ENCODE results near the gene PIGU. TPM values are rescaled to one million over a fixed set of nuclear protein-coding genes. Genes with fewer than 3 reads are reported as not detected.

Gene PIGU
- total RNA-seq, 5 donors from 2014 or later (not counting 1 experiment from before 2014, with no cell fraction given) = 8.6 to 17.1 (median 13.6) TPM

DNA sequence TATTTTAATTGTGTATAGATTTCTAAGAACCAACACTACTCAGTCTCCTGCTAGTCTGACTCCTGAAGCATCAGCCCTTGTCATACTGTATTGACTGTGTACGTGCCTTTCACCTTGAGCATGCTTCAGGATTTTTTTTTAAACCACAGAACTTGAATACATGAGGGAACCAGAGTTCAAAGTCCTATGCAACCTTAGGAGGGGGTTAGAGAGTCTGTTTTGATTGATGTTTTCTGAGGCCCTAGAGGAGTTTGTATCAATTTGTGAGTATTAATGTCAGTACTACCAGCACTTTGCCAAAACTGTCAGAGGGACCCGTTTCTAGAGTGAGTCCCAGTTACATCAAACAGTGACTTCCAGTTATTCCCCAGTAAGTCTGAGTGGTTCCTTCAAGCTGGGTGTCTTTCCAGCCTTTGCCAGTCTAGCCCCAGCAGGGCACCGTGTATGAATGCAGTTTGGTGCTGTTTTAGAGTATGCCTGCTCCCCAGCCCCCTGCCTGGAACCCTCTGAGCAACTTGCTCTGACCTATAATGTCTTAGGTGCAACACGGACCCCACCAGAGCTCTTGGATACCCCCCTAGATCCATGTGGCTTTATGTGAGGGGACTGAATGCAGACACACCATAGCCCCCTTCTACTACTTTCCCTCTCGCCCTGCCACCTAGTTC, 35.8 kb upstream of the PIGU start:
- ATAC-seq (replicated peaks in 1 of 4) (no peak), DNase-seq (no peak)
- Mint-ChIP-seq H3K4me1 (peaks cover 15 to 20% (median 16%) of the 10 kb centered on the region in 3 donors), H3K27me3 (no peaks in the 10 kb centered on the region), H3K4me3 (no peak overlapping the region), H3K36me3 (peaks cover 15% of the 10 kb centered on the region), H3K9me3 (no peaks in the 10 kb centered on the region), H3K27ac (no peak overlapping the region)
- H3K36me3 ChIP-seq (ENCODE audit: control insufficient read depth in 2 of 2, extremely low read depth in 1 of 2, insufficient read depth in 1 of 2, low read length in 1 of 2) = peaks cover 7 to 19% of the 10 kb centered on the region in 2 donors
- POLR2A ChIA-PET = no interaction called here
- H3K4me1 ChIP-seq (ENCODE audit: control insufficient read depth in 1 of 2, extremely low read depth in 1 of 2, insufficient read depth in 2 of 2, low read length in 2 of 2) = peaks cover 3 to 20% of the 10 kb centered on the region in 2 experiments
- peaks cover 0 to 3% of the 10 kb centered on the region in 2 experiments for H3K27me3 ChIP-seq (replicated peaks in 1 of 2; ENCODE audit: control insufficient read depth in 2 of 2, extremely low read depth in 1 of 2, insufficient read depth in 2 of 2, low read length in 1 of 2)
- H3K27ac ChIP-seq (ENCODE audit: low read length) = no peak overlapping the region
- no peak overlapping the region for H3K4me3 ChIP-seq (ENCODE audit: control insufficient read depth in 1 of 2, extremely low read depth in 1 of 2, low read length in 1 of 2)
- H3K9me3 ChIP-seq = no peaks in the 10 kb centered on the region
- CTCF ChIA-PET = interaction anchor here in 1 of 2 donors (0.6 kb wide), 2 partner anchors 83 to 334 kb away, joined by 3 to 4 read pairs; no protein-coding TSS in a partner anchor
- WGBS (ENCODE audit: insufficient coverage) = 80% methylated on average over 2 of the region's 5 CpGs

DNA sequence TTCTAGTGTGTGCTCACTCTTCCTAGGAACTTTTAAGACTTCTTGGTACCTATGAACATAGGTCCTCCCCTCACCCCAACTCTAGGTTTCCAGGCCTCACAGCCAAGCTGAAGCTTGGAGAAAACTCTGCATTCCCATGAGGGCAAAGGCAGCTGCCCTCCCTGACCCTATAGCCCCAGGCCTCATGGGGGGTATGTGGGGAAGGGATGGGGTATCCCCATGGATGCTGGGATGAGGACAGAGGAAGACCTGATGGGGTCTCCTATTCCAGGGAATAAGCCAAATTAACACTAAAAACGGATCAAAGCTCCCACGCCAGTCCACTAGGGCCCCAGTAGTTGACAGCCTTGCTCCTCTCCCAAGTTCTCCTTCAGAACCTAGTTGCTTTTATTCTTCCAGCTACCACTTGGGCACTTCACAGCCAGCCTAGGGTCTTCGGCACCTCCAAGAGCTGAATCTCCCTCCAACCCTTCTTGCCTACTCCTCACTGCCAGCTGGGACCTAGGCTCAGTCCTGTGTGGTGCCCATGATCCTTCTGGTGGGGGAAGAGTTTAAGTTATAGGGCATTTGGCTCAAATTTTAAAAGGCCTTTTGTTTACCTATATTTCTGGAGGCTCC, 35.0 kb upstream of the PIGU start:
- Mint-ChIP-seq H3K4me3 (no peak overlapping the region), H3K4me1 (peaks cover 15 to 20% (median 16%) of the 10 kb centered on the region in 3 donors), H3K36me3 (peaks cover 11% of the 10 kb centered on the region), H3K27me3 (no peaks in the 10 kb centered on the region), H3K27ac (no peak overlapping the region), H3K9me3 (no peaks in the 10 kb centered on the region)
- H3K4me3 ChIP-seq (ENCODE audit: control insufficient read depth in 1 of 2, extremely low read depth in 1 of 2, low read length in 1 of 2) = no peak overlapping the region
- peaks cover 3 to 20% of the 10 kb centered on the region in 2 experiments for H3K4me1 ChIP-seq (ENCODE audit: control insufficient read depth in 1 of 2, extremely low read depth in 1 of 2, insufficient read depth in 2 of 2, low read length in 2 of 2)
- H3K27ac ChIP-seq (ENCODE audit: low read length) = no peak overlapping the region
- 100% methylated on average over 2 of the region's 3 CpGs for WGBS (ENCODE audit: insufficient coverage)
- ATAC-seq (replicated peaks in 1 of 4) (no peak), DNase-seq (no peak)
- H3K27me3 ChIP-seq (replicated peaks in 1 of 2; ENCODE audit: control insufficient read depth in 2 of 2, extremely low read depth in 1 of 2, insufficient read depth in 2 of 2, low read length in 1 of 2) = peaks cover 0 to 3% of the 10 kb centered on the region in 2 experiments
- ChIA-PET POLR2A (no interaction called here), CTCF (interaction anchor here (0.6 kb wide), 3 partner anchors 84 to 335 kb away, joined by 3 to 4 read pairs (median 3); no protein-coding TSS in a partner anchor)
- H3K9me3 ChIP-seq = no peaks in the 10 kb centered on the region
- H3K36me3 ChIP-seq (ENCODE audit: control insufficient read depth in 2 of 2, extremely low read depth in 1 of 2, insufficient read depth in 1 of 2, low read length in 1 of 2) = peaks cover 7 to 19% of the 10 kb centered on the region in 2 donors

- H3K27ac ChIP-seq (ENCODE audit: low read length) = no peak overlapping the region
- DNase-seq (no peak), ATAC-seq (replicated peaks in 1 of 4) (no peak)
- ChIA-PET CTCF (interaction anchor here (0.7 to 1.1 kb wide), 2 partner anchors 57 to 59 kb away, joined by 3 read pairs; no protein-coding TSS in a partner anchor), POLR2A (interaction anchor here in 1 of 2 donors (0.6 kb wide), 1 partner anchor 306 kb away, joined by 3 read pairs; no protein-coding TSS in a partner anchor)
- Mint-ChIP-seq H3K9me3 (no peaks in the 10 kb centered on the region), H3K4me3 (peak overlapping the region; percentile 75 to 85 (median 79)), H3K27ac (no peak overlapping the region), H3K27me3 (no peaks in the 10 kb centered on the region), H3K36me3 (peaks cover 11% of the 10 kb centered on the region), H3K4me1 (peaks cover 15 to 23% (median 16%) of the 10 kb centered on the region in 3 donors)
- peaks cover 7 to 15% of the 10 kb centered on the region in 2 donors for H3K36me3 ChIP-seq (ENCODE audit: control insufficient read depth in 2 of 2, extremely low read depth in 1 of 2, insufficient read depth in 1 of 2, low read length in 1 of 2)
- H3K27me3 ChIP-seq (replicated peaks in 1 of 2; ENCODE audit: control insufficient read depth in 2 of 2, extremely low read depth in 1 of 2, insufficient read depth in 2 of 2, low read length in 1 of 2) = peaks cover 0 to 3% of the 10 kb centered on the region in 2 experiments
- 96% methylated on average over 8 of the region's 9 CpGs for WGBS (ENCODE audit: insufficient coverage)
- H3K9me3 ChIP-seq = no peaks in the 10 kb centered on the region
- no peak overlapping the region for H3K4me3 ChIP-seq (ENCODE audit: control insufficient read depth in 1 of 2, extremely low read depth in 1 of 2, low read length in 1 of 2)
- peaks cover 3 to 20% of the 10 kb centered on the region in 2 experiments for H3K4me1 ChIP-seq (ENCODE audit: control insufficient read depth in 1 of 2, extremely low read depth in 1 of 2, insufficient read depth in 2 of 2, low read length in 2 of 2)
Observed at GRCh38 chr20:34710861-34711574, 34.1 kb upstream of the PIGU start.

DNA sequence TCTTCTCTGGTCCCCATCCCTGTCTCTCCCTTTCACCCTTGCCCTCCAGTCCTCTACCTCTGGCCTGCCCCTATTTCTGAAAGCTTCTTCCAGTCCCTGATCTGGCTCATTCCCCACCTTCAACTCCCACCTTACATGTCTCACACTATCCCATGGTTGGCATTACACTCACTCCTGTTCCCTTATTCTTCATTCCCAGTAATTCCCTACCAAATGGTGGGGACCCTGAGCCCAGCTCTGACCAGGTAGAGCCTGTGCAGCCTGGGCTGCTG, 33.6 kb upstream of the PIGU start:
- Histone ChIP-seq H3K27me3 (replicated peaks in 1 of 2; ENCODE audit: control insufficient read depth in 2 of 2, extremely low read depth in 1 of 2, insufficient read depth in 2 of 2, low read length in 1 of 2) (peaks cover 0 to 3% of the 10 kb centered on the region in 2 experiments), H3K4me3 (ENCODE audit: control insufficient read depth in 1 of 2, extremely low read depth in 1 of 2, low read length in 1 of 2) (peak overlapping the region in 1 of 2 donors; percentile 83), H3K4me1 (ENCODE audit: control insufficient read depth in 1 of 2, extremely low read depth in 1 of 2, insufficient read depth in 2 of 2, low read length in 2 of 2) (peaks cover 3 to 20% of the 10 kb centered on the region in 2 experiments), H3K27ac (ENCODE audit: low read length) (no peak overlapping the region), H3K36me3 (ENCODE audit: control insufficient read depth in 2 of 2, extremely low read depth in 1 of 2, insufficient read depth in 1 of 2, low read length in 1 of 2) (peaks cover 7 to 12% of the 10 kb centered on the region in 2 donors), H3K9me3 (no peaks in the 10 kb centered on the region)
- ChIA-PET POLR2A (interaction anchor here in 1 of 2 donors (0.6 kb wide), 1 partner anchor 305 kb away, joined by 3 read pairs; no protein-coding TSS in a partner anchor), CTCF (interaction anchor here in 1 of 2 donors (1.1 kb wide), 1 partner anchor 59 kb away, joined by 3 read pairs; no protein-coding TSS in a partner anchor)
- Mint-ChIP-seq H3K27me3 (no peaks in the 10 kb centered on the region), H3K27ac (no peak overlapping the region), H3K36me3 (peaks cover 11% of the 10 kb centered on the region), H3K4me3 (peak overlapping the region; percentile 75 to 85 (median 79)), H3K4me1 (peaks cover 15 to 25% (median 16%) of the 10 kb centered on the region in 3 donors), H3K9me3 (no peaks in the 10 kb centered on the region)
- DNase-seq (no peak), ATAC-seq (replicated peaks in 1 of 4) (no peak)

DNA sequence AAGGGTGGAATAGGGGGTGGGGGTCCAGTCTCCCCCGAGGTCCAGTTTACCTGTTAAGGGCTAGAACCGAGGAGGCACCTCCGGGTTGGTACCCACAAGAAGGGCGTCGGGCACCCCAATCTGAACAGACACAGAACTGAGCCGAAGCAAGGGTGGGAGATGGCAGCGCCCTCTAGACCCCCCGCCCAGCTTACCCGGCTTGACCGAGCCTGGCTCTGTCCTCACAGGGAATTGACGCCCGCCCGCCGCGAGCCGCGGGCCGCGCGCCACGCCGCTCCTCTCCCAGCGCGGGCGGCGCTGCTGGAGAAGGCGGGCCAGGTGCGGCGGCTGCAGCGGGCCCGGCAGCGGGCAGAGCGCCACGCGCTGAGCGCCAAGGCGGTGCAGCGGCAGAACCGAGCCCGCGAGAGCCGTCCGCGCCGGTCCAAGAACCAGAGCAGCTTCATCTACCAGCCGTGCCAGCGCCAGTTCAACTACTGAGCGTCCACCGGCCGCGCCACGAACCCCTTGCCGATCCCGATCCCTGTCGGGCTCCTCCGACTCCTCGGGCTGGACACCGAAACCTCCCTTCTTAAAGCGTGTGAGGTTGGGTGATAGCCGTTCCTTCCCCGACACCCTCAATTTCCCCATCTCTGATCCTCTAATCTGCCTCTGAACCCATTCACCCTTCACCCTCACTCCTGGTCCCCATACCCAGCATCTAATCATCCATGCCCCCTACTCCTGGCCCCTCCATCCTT, 33.1 kb upstream of the PIGU start:
- H3K27me3 Mint-ChIP-seq = no peaks in the 10 kb centered on the region
- peaks cover 3 to 23% of the 10 kb centered on the region in 2 experiments for H3K4me1 ChIP-seq (ENCODE audit: control insufficient read depth in 1 of 2, extremely low read depth in 1 of 2, insufficient read depth in 2 of 2, low read length in 2 of 2)
- H3K36me3 ChIP-seq (ENCODE audit: control insufficient read depth in 2 of 2, extremely low read depth in 1 of 2, insufficient read depth in 1 of 2, low read length in 1 of 2) = peaks cover 6 to 7% of the 10 kb centered on the region in 2 donors
- H3K4me3 Mint-ChIP-seq = peak overlapping the region; percentile 84 to 86 (median 85)
- H3K9me3 Mint-ChIP-seq = no peaks in the 10 kb centered on the region
- H3K4me1 Mint-ChIP-seq = peaks cover 18 to 30% (median 19%) of the 10 kb centered on the region in 3 donors
- DNase-seq (peak in 15 of 35 experiments; percentile 8 to 78 (median 49)), ATAC-seq (replicated peaks in 1 of 4) (peak; percentile 47 to 59 (median 52))
- no peaks in the 10 kb centered on the region for H3K9me3 ChIP-seq
- ChIA-PET POLR2A (interaction anchor here in 1 of 2 donors (0.6 kb wide), 2 partner anchors 305 to 476 kb away, joined by 3 to 6 read pairs; no protein-coding TSS in a partner anchor), CTCF (interaction anchor here in 1 of 2 donors (1.1 kb wide), 1 partner anchor 60 kb away, joined by 3 read pairs; no protein-coding TSS in a partner anchor)
- WGBS (ENCODE audit: insufficient coverage) = 8% methylated on average over 55 of the region's 61 CpGs
- peak overlapping the region; percentile 76 for H3K27ac ChIP-seq (ENCODE audit: low read length)
- H3K36me3 Mint-ChIP-seq = peaks cover 6% of the 10 kb centered on the region
- peak overlapping the region; percentile 64 to 78 for H3K27ac Mint-ChIP-seq
- H3K4me3 ChIP-seq (ENCODE audit: control insufficient read depth in 1 of 2, extremely low read depth in 1 of 2, low read length in 1 of 2) = peak overlapping the region; percentile 83 to 91
- H3K27me3 ChIP-seq (replicated peaks in 1 of 2; ENCODE audit: control insufficient read depth in 2 of 2, extremely low read depth in 1 of 2, insufficient read depth in 2 of 2, low read length in 1 of 2) = peaks cover 0 to 3% of the 10 kb centered on the region in 2 experiments

All from T-cell (primary cell).